ENCODE data around the gene MYH14.
"Not testable (repeated sequence)": the region's sequence is repeated elsewhere in the genome, so short reads cannot be mapped to it uniquely, and the experiment has no call there.

MYH14 gene

DNA sequence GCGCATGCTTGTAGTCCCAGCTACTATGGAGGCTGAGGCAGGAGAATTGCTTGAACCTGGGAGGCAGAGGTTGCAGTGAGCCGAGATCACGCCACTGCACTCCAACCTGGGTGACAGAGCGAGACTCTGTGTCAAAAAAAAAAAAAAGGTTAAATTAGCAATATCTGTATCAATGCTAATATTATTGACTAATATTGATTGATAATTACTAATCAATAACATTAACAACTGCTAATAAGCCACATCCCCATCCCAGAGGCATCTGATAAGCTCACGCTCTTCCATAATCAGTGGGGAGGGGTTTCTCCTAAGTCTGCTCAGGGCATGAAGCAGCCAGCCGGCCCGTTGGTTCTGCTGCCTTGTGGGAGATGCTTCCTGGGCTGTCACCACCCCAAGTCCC lies 24.7 kb downstream of the MYH14 start:
- not testable (repeated sequence) for DNase-seq

DNA sequence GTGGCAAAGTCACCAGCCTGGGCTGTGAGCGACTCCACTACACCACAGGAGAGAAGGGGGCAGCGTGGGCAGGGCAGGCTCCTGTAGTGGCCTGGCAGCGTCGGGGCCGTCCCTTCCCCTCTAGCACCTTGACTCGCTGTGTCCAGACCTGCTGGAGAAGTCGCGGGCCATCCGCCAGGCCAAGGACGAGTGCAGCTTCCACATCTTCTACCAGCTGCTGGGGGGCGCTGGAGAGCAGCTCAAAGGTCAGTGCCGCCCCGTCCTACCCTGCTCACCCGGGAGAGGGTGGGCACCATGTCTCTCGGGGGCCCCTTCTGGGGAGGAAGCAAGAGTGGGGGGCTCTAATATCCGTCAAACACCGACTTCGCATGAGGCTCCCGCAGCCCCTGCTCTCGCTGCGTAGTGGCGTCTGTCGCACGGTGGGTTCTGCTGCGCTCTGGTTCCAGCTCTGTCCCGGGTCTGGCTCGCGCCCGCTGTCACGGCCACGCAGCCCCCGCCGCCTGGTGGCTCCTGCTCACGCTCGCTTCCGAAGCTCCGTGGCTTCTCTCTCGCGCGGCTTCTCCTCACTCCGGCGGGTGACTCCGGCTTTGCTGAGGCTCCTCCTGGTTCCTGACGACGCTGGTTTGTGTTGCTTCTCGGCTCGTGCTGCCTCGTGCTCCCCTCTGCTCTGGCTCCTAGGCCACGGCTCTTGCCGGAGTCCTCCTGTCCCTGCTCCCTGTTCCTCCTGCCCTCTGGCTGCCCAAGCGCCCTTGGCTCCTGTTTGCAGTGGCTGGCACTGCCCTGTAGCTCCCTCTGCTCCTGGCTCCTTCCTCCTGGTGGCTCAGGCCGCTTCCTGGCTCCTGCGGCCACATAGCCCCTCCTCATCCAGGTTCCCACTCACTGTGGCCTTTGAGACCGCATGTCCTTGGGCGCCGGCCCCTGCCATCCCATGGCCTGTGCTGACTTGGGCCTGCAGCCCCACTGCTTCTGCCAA lies 27.2 kb downstream of the MYH14 start:
- no peak for DNase-seq

DNA sequence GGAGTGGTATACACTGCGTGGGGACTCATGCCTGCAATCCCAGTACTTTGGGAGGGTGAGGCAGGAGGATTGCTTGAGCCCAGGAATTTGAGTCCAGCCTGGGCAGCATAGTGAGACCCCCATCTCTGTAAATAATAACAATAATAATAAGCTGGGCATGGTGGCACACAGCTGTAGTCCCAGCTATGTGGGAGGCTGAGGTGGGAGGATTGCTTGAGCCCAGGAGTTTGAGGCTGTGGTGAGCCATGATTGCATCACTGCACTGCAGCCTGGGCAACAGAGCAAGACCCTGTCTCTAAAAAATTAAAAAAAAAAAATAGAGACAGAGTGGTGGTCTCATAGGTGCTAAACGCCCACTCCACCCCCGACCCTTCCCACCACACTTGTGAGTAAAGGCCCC lies 28.0 kb downstream of the MYH14 start:
- not testable (repeated sequence) for DNase-seq

DNA sequence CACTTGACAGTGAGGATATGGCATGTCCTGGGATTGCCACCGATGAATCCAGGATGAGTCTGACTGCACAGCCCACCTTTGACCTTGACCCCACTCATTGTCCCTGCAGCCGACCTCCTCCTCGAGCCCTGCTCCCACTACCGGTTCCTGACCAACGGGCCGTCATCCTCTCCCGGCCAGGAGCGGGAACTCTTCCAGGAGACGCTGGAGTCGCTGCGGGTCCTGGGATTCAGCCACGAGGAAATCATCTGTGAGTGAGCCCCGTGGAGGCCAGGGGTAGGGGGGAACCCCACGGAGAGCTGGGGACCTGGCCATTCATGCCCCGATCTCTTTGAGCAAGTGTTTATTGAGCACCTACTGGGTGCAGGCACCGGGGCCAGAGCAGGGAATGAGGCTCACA lies 28.4 kb downstream of the MYH14 start:
- DNase-seq: no peak

DNA sequence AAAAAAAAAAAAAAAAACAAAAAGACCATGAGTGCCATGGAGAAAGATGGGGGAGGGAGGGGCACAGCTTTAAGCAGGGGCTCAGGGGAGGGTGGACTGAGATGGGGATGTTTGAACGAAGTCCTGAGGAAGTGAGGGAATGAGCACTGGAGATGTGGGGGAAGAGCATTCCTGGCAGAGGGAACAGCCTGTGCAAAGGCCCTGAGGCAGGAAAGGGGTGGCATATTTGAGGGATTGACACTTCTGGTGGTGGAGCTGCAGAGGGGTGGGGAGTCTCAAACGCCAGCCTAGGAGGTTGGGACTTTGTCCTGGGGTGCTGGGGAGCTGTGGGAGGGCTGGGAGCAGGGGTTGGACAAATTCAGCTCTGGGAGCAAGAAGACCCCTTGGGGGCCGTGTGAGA lies 29.2 kb downstream of the MYH14 start:
- DNase-seq: no peak

DNA sequence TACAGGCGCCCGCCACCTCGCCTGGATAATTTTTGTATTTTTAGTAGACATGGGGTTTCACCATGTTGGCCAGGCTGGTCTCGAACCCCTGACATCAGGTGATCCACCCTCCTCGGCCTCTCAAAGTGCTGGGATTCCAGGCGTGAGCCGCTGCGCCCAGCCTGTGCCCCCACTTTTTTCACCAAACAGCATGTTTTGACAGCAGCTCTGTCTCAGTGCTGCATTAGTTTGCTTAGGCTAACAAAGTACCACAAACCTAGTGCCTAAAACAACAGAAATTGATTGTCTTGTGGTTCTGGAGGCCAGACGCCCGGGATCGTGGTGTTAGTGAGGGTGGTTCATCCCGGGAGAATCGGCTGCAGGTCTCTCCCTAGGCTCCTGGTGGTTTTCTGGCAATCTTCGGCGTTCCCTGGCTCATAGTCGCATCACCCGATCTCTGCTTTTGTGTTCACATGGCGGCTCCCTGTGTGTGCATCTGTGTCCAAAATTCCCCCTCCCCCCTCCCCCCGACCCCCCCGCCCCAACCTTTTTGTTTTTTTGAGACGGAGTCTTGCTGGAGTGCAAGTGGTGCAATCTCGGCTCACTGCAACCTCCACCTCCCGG lies 30.0 kb downstream of the MYH14 start:
- DNase-seq: no peak

DNA sequence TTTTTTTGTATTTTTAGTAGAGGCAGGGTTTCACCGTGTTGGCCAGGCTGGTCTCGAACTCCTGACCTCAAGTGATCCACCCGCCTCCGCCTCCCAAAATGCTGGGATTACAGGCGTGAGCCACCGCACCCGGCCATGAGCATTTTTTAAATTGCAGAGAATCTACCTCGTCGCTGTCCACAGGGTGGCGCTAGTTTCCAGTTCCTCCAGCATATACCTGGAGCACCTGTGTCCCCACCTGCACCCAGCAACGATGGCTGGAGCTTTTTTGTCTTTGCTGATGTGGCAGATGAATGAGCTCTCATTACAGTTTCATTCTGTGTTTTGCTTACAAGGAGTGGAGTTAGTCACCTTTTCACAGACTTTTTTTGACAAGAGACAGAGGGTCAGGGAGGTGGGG lies 34.1 kb downstream of the MYH14 start:
- DNase-seq: not testable (repeated sequence)

DNA sequence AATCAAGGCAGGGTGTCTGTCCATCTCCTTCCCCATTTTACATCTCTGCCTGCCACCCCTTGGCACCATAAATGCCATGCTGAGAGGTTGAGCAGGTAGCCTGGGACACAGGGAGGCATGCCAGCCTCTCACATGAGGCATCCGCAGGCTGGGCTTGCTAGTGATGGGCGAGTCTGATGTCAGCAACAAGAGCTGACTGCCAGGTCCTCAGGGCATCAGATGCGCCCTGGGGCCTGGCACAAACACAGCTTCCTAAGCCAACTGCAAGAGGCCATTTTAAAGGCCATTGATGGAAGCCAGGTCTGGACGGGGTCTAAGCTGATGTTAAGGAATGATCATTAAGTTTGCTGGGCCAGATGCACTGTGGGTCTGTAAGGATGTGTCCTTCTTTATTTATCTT lies 34.6 kb downstream of the MYH14 start:
- DNase-seq: no peak

DNA sequence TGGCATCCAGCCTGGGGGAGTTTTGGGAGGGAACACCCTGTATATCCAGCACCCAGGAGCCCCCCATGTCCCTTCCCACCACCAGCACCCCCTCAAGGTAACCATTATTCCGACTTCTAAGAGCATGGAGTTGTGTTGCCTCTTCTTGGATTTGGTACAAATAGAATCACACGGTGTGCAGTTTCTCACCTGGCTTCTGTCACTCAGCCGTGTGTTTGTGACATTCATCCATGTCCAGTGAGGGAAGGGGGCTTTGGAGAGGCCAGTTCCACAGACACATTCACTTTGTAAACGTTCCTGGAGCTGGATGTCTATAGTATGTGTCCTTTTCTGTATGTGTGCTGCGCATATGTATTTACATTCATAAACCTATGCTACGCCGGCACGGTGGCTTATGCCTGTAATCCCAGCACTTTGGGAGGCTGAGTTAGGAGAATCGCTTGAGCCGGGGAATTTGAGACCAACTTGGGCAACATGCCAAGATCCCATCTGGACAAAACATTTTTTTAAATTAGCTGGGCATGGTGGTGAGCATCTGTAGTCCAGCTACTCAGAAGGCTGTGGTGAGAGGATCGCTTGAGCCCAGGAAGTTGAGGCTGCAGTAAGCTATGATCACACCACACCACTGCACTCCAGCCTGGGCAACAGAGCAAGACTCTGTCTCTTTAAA lies 36.6 kb downstream of the MYH14 start:
- DNase-seq: peak; percentile 13 to 63

DNA sequence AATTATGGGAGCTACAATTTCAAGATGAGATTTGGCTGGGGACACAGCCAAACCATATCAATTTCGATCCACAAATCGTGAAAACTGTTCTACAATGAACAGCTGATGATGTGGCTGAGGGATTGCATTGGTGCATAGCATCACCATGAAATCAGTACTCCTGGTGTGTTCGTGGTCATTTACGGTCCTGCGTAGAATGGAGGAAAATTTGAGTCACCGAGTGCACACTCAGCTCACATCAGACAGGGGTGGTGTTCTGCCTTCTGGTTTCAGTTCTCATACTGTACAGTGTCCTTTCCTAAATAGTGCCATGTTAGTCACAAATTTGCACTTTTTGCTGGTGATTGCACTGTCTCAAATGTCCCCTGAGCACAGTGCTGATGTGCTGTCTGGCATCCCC lies 39.2 kb downstream of the MYH14 start:
- DNase-seq: no peak

DNA sequence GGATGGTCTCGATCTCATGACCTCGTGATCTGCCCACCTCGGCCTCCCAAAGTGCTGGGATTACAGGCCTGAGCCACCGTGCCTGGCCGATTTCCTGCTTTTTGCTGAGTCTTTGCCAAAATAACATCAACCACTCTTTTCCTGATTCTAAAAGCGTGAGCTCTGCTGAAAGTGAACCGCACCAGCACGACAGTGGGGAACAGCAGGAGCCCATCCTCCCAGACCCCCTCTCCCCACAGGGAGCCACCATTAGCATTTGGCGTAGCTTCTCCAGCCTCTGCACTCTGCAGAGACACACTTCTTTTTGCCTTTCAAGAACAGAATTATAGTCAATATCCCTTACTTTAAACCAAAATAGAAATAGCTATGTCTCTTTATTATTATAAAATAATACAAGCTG lies 41.3 kb downstream of the MYH14 start:
- no peak for DNase-seq

DNA sequence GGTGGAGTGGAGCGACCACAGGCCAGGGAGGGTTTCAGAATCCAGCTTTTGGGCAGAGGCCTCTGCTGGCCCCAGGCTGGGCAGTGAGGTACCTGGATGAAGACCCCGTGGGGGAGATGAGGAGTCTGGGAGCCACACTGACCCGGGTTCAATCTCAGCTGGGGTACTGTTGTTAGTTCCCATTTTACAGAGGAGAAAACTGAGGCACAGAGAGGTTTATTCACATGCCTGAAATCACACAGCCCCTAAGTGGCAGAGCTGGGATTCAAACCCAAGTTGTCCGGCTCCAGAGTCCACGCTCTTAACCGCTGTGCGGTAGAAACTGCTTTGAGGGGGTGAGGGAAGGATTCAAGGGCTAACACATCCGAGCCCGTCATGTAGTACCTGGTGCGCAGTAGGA lies 45.0 kb downstream of the MYH14 start:
- DNase-seq: no peak

DNA sequence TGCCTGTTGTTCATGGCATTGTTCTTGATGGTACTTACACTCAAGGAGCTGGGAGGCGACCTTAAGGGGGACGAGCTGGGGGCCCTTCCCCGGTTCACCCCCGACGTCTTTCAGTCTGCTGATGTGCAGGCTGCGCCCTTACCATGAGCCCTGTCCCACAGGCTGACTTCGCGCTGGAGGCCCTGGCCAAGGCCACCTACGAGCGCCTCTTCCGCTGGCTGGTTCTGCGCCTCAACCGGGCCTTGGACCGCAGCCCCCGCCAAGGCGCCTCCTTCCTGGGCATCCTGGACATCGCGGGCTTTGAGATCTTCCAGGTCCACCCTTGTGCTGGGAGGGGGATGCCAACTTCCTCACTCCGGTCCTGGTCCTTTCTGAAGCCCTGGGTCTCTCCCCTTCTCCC lies 45.4 kb downstream of the MYH14 start:
- DNase-seq: no peak

DNA sequence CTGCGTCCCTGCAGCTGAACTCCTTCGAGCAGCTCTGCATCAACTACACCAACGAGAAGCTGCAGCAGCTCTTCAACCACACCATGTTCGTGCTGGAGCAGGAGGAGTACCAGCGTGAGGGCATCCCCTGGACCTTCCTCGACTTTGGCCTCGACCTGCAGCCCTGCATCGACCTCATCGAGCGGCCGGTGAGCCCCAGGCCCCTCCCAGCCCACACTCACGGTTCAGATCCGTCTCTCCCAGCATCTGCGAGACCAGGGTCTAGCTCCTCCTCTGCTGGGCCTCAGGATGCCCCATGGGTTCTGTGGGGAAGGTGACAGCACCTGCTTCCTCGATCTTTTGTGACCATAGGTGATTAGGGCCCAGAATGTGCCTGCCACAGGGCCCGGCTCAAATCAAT lies 46.2 kb downstream of the MYH14 start:
- no peak for DNase-seq

DNA sequence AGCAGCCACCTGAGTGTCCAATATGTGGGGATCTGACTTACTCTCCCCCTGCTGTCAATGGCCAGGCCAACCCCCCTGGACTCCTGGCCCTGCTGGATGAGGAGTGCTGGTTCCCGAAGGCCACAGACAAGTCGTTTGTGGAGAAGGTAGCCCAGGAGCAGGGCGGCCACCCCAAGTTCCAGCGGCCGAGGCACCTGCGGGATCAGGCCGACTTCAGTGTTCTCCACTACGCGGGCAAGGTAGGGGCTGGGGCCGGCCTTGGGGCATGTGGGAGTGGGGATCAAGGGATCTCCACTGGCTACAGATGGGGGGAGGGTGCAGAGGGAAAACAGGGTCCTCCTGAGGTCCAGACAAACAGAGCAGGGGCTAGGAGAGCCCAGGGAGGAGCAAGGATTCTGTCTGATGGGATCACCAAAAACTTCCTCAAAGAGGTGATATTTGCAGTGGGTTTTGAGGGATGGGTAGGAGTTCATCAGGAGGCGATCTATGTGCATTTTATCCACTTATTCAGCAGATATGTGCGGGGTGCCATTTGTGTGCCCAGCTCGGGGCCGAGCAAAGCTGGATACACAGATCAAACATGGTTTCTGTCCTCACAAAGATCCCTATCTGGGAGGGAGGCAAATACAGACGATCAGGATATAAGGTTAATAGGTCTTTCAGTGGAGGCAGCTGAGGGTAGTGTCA lies 47.2 kb downstream of the MYH14 start:
- DNase-seq: no peak

DNA sequence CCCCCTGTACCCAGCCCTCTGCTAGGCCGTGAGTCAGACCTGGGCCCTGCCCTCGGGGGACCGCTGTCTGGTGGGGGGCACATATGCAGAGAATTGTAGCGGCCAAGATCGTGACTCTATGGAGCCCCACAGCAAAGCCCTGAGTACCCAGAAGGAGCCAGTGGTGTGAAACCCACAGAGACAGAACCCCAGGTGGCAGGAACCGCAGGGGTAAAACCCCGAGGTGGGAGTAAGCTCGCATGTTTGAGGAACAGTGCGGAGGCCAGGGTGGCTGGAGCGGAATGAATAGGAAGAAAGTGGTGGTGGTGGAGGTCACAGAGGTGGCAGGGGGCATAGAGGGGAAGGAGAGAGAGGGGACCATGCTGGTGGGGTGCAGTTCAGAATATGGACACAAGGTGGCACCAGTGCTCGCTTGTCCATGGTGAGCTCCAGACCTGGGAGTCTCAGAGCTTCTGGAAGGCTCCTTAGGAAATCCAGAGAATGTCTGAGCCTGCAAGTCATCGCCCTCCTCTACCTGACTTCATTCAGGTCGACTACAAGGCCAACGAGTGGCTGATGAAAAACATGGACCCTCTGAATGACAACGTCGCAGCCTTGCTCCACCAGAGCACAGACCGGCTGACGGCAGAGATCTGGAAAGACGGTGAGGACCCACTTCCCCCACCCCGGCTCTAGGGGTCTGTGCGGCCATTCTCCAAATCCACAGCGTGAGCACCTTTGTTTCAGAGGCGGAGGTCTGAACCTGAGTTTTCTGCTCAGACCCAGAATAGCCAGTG lies 48.9 kb downstream of the MYH14 start:
- peak in 1 of 2 experiments; percentile 13 for DNase-seq

DNA sequence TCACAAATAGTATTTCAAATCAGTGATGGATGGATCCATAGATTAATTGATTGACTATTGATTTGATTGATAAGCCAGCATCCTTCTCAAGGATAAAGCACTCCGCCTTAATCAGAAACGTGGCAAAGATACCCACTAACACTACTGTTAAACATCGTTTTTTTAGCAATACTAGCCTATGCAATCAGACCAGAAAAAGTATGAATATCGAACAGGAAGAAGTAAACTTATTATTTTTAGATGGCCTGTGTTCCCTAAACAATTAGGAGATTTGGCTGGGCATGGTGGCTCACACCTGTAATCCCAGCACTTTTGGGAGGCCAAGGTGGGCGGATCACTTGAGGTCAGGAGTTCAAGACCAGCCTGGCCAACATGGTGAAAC lies 49.5 kb downstream of the MYH14 start:
- DNase-seq: no peak

DNA sequence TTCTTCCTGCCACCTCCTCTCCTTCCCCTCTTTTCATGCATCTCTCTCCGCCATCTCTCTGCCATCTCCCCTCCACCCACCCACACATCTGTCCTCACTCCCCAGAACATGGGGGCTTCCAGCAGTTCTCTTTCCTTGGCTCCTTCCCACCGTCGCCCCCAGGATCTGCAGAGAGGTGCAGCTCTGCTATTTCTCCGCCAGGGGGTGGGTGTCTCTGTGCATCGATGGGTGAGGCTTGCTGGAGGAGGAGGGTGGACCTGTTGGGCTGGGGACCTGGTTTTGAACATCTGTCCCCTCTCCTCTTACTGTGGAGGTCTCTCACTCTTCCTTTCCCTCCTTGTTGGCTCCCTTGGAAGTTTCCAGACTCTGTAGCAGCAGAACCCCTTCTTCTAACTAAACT lies 51.7 kb downstream of the MYH14 start:
- no peak for DNase-seq

DNA sequence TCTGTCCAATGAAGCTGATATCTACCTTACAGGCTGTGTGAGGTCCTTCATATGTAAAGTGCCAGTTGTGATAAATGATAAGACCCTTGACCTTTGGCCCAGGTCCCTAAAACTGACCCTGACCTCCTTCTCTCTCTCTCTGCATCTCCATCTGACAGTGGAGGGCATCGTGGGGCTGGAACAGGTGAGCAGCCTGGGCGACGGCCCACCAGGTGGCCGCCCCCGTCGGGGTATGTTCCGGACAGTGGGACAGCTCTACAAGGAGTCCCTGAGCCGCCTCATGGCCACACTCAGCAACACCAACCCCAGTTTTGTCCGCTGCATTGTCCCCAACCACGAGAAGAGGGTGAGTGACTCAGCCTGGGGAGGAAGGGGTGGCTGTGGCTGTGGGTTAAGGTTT lies 53.7 kb downstream of the MYH14 start:
- no peak for DNase-seq

DNA sequence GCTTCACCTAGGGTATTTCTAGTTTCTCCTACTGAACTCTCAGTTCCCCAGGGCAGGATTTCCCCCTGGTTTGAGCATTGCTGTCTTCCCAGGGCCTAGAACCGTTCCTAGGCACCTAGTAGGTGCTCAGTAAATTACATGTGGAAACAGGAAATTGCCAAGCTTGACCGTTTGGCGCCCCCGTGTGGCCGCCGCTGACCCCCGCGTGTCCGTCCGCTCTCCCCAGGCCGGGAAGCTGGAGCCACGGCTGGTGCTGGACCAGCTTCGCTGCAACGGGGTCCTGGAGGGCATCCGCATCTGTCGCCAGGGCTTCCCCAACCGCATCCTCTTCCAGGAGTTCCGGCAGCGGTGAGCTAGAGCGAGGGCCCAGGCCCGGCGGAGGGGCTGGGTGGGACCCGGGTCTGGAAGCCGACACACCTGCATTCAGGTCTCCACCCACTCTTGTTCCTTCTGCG lies 55.5 kb downstream of the MYH14 start:
- DNase-seq: no peak

DNA sequence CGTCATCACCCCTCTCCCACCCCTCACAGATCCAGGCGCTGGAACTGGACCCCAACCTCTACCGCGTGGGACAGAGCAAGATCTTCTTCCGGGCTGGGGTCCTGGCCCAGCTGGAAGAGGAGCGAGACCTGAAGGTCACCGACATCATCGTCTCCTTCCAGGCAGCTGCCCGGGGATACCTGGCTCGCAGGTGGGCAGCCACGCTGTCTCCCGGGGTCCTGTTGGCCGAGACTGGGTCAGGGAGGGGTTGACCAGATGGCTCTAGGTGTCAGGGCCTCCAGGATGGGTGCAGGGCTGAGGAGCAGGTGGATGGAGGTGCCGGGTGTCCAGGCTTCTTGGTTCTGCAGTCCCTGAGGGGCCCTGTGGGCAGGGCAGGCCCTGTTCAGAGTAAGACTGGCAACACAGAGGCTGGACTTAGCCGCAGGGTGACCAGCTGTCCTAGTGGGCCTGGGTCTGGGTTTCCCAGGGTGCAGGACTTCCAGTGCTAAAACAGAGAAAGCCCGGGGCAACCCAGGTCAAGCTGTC lies 58.1 kb downstream of the MYH14 start:
- DNase-seq: no peak

DNA sequence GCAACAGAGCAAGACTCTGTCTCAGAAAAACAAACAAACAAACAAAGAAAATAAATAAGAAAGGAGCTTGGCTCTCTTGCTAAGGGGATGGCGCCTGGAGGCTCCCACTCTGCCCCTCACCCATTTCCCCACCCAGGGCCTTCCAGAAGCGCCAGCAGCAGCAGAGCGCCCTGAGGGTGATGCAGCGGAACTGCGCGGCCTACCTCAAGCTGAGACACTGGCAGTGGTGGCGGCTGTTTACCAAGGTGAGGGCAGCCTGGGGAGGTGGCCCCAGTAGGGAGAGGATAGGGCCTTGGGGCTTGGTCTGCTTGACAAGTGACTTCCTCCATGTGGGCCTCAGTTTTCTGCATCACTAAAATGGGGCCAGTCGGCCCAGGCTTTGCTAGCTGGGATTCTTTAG lies 59.8 kb downstream of the MYH14 start:
- DNase-seq: no peak
